GM12801 (cell line): ENCODE data around the gene IQCC.

Source experiments
- TF ChIP-seq, protein P1 (sequence below): IDR thresholded peaks from one replicate; pipeline ENCODE4 v1.5.1; 2011; ENCODE audit warnings: control low read depth; ENCODE audit not compliant: insufficient read length; ENCODE audit errors: extremely low read depth

The IQCC gene

DNA sequence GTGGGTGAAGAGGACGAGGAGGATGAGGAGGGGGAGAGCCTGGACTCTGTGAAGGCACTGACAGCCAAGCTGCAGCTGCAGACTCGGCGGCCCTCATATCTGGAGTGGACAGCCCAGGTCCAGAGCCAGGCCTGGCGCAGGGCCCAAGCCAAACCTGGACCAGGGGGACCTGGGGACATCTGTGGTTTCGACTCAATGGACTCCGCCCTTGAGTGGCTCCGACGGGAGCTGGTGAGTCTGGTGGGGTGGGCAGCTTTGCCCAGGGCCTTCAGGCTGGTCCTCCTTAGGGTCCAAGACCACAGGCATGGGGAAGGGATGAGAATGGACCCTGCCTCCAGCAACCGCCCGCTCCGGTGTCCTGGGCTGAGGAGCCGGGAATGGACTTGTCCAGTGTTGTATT is 42.0 kb downstream of the IQCC start:
- TF ChIP-seq, protein P1, sequence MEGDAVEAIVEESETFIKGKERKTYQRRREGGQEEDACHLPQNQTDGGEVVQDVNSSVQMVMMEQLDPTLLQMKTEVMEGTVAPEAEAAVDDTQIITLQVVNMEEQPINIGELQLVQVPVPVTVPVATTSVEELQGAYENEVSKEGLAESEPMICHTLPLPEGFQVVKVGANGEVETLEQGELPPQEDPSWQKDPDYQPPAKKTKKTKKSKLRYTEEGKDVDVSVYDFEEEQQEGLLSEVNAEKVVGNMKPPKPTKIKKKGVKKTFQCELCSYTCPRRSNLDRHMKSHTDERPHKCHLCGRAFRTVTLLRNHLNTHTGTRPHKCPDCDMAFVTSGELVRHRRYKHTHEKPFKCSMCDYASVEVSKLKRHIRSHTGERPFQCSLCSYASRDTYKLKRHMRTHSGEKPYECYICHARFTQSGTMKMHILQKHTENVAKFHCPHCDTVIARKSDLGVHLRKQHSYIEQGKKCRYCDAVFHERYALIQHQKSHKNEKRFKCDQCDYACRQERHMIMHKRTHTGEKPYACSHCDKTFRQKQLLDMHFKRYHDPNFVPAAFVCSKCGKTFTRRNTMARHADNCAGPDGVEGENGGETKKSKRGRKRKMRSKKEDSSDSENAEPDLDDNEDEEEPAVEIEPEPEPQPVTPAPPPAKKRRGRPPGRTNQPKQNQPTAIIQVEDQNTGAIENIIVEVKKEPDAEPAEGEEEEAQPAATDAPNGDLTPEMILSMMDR: no peak

DNA sequence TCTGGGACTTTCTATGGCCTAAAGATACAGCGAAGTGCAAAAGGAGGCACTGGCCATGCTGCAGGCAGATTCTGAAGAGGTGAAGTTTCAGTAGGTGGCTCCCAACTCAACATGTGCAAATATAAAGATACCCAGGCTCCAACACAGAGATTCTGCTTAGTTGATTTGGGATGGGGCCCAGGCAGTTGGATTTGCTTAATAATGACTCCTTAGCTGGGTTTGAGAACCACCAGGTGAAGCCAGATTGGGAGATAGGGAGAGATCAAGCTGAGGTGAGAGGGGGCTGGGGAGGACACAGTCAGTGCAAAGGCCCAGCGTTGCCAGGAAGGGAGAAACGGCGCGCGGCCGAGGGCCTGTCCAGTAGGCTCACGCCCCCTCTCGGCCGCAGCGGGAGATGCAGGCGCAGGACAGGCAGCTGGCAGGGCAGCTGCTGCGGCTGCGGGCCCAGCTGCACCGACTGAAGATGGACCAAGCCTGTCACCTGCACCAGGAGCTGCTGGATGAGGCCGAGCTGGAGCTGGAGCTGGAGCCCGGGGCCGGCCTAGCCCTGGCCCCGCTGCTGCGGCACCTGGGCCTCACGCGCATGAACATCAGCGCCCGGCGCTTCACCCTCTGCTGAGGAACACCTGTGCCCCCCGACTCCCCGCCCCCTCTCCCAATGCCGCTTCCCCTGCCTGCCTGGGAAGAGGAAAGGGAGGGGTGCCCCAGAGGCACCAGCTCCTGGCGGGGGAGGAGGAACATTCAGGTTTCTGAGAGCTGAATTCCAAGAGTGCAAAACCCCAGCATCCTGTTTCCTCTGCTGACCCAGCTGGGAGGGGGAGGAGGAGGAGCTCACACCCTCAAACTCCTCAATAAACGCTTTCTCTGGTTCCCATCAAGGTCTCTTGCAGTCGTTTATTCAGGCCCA is 42.8 kb downstream of the IQCC start:
- TF ChIP-seq, protein P1: peak; percentile 11

DNA sequence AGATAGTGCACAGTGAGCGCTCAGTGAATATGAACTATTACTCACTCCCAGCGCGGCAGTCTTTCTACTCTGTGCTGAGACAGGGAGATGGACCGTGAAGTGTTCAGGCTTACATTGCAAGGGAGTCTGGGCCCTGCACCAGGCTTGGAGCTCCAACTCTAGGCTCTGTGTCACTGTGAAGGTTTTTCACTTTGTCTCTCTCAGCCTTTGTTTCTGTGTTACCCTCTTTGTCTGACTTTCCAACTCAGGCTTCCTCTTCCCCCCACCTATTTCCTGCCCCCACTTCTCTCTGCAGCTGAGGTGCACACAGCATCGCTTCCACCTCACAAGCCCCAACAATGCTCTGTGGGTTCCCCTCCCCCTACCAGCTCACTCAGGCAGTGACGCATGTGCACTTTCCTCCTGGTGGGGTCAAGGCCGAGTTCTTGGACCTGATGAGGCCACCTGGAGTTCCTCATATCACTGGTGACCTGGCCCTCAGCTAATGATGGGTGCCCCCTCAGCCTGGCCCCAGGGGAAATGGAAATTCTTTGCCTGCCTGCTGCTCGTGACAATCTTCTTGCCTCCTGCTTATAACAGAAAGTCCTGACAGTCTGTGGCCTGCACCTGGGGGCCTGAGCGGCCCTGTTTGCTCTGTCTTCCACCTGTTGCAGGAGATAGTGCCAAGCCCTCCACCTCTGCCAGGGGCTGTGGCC is 44.5 kb downstream of the IQCC start:
- TF ChIP-seq, protein P1: no peak

DNA sequence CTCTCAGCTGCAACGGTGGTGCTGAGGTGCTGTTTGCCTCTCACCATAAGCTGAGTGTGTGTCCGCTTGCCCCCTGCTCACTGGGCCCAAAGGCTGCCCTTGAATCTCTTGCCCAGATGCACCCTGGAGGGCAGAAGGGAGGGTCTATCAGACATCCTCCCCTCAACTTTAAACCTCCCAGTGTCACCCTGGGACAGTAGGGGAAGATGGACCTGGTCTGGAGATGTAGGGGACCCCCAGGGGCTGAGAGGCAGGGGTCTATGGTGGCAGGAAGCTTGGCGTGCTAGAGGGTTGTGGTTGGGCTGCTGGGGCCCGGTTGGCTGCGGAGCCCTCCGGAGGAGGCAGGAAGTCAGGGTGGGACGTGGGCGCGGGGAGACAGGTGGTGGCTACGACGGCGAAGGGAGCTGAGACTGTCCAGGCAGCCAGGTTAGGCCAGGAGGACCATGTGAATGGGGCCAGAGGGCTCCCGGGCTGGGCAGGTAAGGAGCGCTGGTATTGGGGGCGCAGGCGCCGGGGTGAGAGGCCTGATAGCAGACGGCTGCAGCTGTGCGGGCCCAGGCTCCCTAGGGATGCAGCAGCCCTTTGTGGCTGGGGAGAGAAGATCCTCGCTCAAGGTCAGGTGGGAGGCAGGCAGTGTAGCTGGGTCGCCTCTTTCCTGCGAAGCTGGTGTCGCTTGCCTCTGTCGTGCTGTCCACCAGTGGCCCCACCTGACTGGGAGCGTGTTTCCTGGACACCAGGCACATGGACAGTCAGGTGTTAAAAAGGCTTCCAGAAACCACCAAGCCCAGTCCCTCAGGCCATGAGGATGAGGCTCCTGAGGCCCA is 45.6 kb downstream of the IQCC start, which contains the start of gene LCK:
TSS of gene LCK (plus strand) at position 373 of the 824 bp plus-strand sequence. CDS start 23,065 bp downstream, outside the sequence.
- TF ChIP-seq, protein P1: no peak

DNA sequence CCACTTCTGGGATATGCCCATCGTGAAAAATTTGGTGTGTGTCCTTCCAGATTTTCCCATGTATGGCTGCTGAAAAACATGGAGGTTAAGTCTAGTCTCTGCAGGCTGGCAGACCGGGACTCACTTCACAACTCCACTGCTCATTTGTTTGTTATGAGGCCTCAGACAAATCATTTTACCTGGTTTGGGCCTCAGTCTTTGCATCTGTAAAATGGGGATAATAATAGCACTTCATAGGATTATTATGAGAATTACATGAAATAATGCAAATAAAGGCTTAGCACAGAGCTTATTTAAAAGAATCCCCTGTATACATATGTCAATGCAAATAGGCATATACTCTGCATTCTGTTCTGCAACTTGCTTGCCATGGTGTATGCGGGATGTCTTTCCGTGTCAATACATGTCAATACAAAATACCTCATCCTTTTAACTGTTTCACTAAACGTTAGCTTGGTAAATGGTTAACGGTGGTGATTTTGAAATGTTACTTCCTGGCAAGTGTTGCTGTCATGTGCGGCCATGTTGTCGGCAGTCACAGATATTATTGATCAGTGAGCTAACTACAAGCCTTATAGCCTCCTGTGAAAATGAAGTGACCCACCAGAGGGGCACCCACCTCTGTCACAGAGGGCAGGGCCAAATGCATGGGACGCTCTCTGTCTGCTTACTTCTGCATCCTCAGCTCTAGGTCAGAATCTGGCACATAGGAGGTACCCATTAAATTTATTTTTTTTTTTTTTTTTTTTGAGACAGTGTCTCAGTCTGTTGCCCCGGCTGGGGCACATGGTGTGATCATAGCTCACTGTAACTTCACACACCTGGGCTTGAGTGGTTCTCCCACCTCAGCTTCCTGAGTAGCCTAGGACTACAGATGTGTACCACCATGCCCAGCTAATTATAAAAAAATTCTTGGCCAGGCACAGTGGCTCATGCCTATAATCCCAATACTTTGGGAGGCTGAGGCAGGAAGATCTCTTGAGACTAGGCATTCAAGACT is 49.9 kb downstream of the IQCC start:
- TF ChIP-seq, protein P1: no peak

DNA sequence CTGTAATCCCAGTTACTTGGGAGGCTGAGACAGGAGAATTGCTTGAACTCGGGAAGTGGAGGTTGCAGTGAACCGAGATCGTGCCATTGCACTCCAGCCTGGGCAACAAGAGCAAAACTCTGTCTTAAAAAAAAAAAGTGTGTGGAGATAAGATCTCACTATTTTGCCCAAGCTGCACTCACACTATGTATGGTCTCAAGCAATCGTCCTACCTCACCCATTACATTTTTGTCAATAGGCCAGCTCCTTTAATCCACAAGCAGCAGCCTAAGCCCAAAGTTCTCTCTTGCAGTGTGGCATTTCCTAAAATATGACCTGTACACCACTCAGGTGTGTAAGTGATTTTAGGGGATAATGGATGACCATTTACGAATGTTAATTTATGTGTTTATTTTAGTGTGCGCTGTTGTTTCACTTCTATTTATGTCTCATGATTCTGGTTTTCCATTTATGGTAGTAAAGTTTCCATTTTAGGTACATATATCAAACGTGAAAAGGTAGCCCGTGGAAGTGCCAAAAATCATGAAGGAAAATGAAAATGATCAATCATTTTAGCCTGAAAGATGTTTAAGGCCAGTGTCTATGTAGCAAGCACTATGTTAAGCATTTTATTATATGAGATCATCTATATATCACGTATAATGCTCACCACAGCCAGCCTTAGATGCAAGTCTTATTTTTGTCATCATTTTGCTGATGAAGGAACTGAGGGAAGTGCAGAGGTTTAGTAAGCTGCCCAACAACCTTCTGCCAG is 51.2 kb downstream of the IQCC start:
- TF ChIP-seq, protein P1: no peak
